ENCODE results near the gene UNKL.

Gene UNKL

GRCh38 chr16:1325673-1326371 is 88.7 kb downstream of the UNKL start:
- DNase-seq (no peak), ATAC-seq (no peak)

DNA sequence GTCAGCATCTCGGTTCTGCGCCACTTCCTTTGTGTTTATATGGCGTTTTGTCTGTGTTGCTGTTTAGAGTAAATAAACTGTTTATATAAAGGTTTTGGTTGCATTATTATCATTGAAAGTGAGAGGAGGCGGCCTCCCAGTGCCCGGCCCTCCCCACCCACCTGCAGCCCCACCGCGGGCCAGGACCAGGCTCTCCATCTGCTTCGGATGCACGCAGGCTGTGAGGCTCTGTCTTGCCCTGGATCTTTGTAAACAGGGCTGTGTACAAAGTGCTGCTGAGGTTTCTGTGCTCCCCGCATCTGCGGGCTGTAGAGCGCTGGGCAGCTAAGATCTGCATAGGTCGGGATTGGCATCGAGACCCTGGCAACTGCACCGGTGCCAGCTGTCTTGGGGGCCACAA is 89.2 kb downstream of the UNKL start:
- DNase-seq, result no peak
- ATAC-seq, result no peak

GRCh38 chr16:1324286-1324826 is 90.1 kb downstream of the UNKL start:
- DNase-seq (no peak), ATAC-seq (no peak)

- ATAC-seq (no peak), DNase-seq (no peak)
Measured at GRCh38 chr16:1323296-1324239, 90.9 kb downstream of the UNKL start.

DNA sequence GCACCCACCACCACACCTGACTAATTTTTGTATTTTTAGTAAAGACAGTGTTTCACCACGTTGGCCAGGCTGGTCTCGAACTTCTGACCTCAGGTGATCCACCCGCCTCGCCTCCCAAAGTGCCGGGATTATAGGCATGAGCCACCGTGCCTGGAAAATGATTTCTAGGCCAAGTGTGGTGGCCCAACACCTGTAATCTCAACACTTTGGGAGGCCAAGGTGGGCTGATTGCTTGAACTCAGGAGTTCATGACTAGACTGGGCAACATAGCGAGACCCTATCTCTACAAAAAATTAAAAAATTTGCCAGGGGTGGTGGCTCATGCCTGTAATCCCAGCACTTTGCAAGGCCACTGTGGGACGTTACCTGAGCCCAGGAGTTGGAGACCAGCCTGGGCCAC is 92.1 kb downstream of the UNKL start:
- ATAC-seq (no peak), DNase-seq (no peak)

GRCh38 chr16:1320658-1321240 is 93.8 kb downstream of the UNKL start:
- DNase-seq, result no peak
- no peak for ATAC-seq

GRCh38 chr16:1320097-1320496 is 94.4 kb downstream of the UNKL start:
- ATAC-seq, result no peak
- DNase-seq, result no peak

DNA sequence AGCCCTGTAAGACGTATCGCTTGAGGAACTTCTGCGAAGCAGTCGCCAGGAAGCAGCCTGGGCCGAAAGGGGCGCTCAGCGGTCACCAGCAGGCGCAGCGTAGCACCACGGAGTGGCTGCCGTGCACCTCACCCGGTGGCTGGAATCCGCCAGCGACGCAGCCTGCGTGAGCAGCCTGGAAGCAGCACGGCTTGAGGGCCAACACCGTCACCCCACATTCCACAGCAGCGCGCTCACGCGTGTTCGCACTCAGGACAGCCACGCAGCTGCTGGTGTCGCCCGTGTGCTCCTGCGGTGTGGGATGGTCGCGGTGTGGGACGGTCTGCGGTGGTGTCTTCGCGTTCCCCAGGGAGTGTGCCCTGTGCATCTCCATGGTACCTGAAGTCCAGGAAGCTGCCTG is 95.5 kb downstream of the UNKL start:
- ATAC-seq (no peak), DNase-seq (no peak)

DNA sequence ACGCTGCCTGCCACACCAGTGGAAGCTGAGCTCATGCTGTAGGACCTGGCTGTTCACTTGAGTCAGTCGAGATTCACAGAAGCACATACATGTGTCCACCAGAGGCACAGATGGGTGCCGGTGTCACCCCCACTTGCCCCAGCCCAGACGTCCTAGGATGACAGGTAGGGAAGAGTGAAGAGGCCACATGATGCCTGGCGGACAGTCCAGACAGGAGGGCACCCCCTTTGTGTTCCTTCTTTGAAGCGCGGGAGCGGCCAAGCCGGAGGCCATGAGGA is 96.3 kb downstream of the UNKL start:
- ATAC-seq (no peak), DNase-seq (no peak)

- ATAC-seq, result no peak
- DNase-seq, result no peak
Measured at GRCh38 chr16:1317479-1318267, 96.8 kb downstream of the UNKL start.

DNA sequence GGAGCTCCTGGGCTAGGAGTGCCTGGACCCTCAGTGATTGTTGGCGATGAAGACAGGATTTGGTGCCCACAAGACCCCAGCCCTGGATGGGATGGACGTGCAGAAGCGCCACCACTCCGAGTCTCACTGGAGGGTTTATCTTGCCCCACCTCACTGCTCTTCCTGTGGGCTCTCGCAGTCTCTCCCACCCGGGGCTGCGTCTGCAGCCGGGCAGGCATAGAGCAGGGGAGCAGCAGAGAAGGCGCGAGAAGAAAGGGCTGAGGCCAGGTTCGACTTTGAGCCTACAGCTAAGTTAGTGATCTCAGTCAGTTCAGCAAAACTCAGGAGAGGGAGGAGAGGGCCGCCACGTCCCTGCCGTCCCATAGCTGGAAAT is 98.5 kb downstream of the UNKL start:
- DNase-seq (no peak), ATAC-seq (no peak)

DNA sequence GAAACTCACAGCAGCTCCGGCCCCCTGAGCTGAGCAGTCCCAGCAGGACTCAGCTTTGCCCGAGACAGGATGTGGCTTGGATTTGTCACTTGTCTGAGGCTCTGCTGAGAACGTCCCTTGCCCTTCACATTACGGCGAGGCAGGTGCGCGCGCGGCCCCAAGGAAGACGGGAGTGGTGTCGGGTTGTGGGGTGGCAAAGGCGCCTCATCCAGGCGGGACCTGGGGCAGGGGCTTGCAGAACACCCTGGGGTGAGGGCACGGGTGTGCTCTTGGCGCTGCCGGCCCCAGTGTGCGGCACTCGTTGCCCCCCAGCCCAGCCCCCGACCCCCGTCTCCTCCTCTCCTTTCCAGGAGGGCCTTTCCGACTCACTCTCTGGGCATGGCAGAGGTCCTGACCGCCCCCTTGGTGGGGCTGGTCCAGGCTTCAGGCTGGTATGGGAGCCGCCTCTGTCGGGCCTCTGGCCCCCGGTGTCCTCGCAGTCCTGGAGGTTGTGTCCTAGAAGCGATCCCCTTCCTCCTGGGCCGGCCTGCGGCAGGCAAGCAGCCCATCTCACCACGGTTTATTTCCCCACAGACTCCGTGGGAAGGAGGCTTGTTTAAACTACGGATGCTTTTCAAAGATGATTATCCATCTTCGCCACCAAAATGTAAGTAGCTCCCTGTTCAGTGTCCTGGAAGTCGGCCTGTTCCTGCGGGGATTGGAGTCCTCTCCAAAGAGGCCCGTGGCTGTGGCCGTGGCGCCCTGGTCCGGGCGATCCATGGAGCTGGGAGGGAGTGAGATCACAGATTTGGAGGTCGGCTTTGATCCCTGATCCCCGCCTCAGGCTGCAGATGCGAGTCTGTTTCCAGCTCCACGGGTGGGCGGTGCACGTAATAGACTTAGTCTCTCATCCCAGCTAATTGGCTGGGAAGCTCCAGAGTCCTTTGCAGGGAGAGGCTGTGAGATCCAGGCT is 99.1 kb downstream of the UNKL start:
- no peak for ATAC-seq
- no peak for DNase-seq

DNA sequence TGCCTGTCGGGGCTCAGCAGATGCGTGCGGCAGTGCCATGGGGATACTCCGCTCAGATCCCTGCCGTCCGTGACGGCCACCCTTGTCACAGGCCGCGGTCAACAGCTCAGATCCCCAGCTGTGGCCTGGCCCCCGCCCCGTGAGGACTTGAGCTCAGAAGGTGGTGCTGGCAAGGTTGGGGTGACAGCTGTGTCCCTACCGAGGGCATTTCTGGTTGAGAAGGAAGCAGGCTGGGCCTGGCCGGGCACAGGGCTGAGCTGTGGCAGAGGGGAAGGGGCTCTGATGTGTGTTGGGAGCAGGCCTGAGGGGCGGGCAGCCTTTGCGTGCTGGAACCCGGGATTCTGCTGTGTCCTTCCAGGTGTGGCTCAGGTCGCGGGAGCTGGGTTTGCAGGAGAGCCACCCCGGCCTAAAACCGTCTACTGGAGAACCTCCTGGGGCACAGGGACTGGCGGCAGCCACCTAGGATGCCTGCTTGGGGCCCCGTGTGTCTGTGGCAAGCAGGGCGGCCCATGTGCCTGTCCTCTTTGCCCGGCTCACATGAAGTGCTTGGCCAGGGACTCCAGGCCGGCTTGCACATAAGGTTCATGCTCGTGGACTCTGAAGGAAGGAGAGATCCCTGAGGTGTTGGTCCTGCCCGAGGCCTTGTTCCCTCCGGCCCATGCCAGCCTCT is 100.0 kb downstream of the UNKL start:
- DNase-seq, result no peak
- ATAC-seq, result no peak

GRCh38 chr16:1313721-1314369 is 100.7 kb downstream of the UNKL start:
- no peak for DNase-seq
- ATAC-seq, result no peak

Measured in stimulated activated naive CD8-positive, alpha-beta T cell treated with anti-CD3 and anti-CD28 coated beads, Interleukin-15, Interleukin-2, amounts not matched to agents 100 U/mL and 50 U/mL, for 24 hours (primary cell).